Stimulated activated CD8-positive, alpha-beta memory T cell treated with anti-CD3 and anti-CD28 coated beads, Interleukin-4, amount 100 ng/mL, for 48 hours (primary cell): ENCODE results near the gene ACSM2B.
"Not testable (repeated sequence)": the region's sequence is repeated elsewhere in the genome, so short reads cannot be mapped to it uniquely, and the experiment has no call there.

Experiments
- DNase-seq: peaks from one replicate; pipeline ENCODE4 v3.0.0-alpha.2; 2020

Gene ACSM2B

GRCh38 chr16:20520103-20520502 lies 56.1 kb downstream of the ACSM2B start:
- no peak for DNase-seq

GRCh38 chr16:20519231-20519630 lies 56.9 kb downstream of the ACSM2B start:
- DNase-seq, result no peak

GRCh38 chr16:20517149-20517548 lies 59.0 kb downstream of the ACSM2B start:
- DNase-seq, result no peak

GRCh38 chr16:20515688-20516090 lies 60.5 kb downstream of the ACSM2B start:
- DNase-seq, result no peak

GRCh38 chr16:20510323-20510722 lies 65.8 kb downstream of the ACSM2B start:
- DNase-seq, result no peak

GRCh38 chr16:20507280-20507679 lies 68.9 kb downstream of the ACSM2B start:
- no peak for DNase-seq

- DNase-seq, result no peak
Measured at GRCh38 chr16:20504418-20504817, 71.7 kb downstream of the ACSM2B start.

GRCh38 chr16:20491448-20491847 lies 84.7 kb downstream of the ACSM2B start:
- not testable (repeated sequence) for DNase-seq

GRCh38 chr16:20490994-20491393 lies 85.2 kb downstream of the ACSM2B start:
- not testable (repeated sequence) for DNase-seq
